GM12878 (cell line): ENCODE results near the gene AKR1C3. TPM values are rescaled to one million over a fixed set of nuclear protein-coding genes. Genes with fewer than 3 reads are reported as not detected.

Experiments used
- ATAC-seq: fragments of 200-7000 bp; cut with Tn5 transposase; 3 replicates; pipeline ENCODE4 v1.9.1; 2020; ENCODE audit warnings: mild to moderate bottlenecking, moderate library complexity
- BruUV-seq: library from RNA; stranded (reverse); fragments of 400-500 nt; replicated peaks from 2 replicates; lab custom pipeline; 2021; lab: Mats Ljungman, UMichigan
- CTCF ChIA-PET: fragments of 300-600 bp; sonication (Branson Sonifier 250); formaldehyde crosslinking; extraction: SDS; loops from one replicate; lab custom pipeline; 2021; ENCODE audit warnings: inconsistent platforms; lab: Yijun Ruan, JAX
- POLR2A ChIA-PET: fragments of 350-600 bp; formaldehyde crosslinking; extraction: SDS; loops from one replicate; lab custom pipeline; 2021; ENCODE audit warnings: inconsistent platforms; lab: Charles Lee
- RAD21 ChIA-PET: fragments of 300-600 bp; sonication (Branson Sonifier 250); formaldehyde crosslinking; loops from one replicate; lab custom pipeline; 2023; ENCODE audit warnings: antibody characterized with exemption; ENCODE audit not compliant: unreplicated experiment; lab: Charles Lee
- SMC1A ChIA-PET: fragments of 300-600 bp; sonication (Branson Sonifier 250); formaldehyde crosslinking; loops from one replicate; lab custom pipeline; 2023; ENCODE audit not compliant: unreplicated experiment, uncharacterized antibody; lab: Charles Lee
- DNase-seq: peaks from one replicate; pipeline ENCODE4 v3.0.0-alpha.2; 2011; ENCODE audit warnings: low read depth, low spot score
- FAIRE-seq: peaks from 3 replicates; lab custom pipeline; 2011; peaks lifted over from hg19 to GRCh38; lab: Jason Lieb, UNC
- H2AFZ ChIP-seq: 2 replicates; pipeline ENCODE4 v1.6.0; 2011; ENCODE audit warnings: low read depth, low read length, control low read depth; ENCODE audit not compliant: control insufficient read depth
- H3K27ac ChIP-seq: 2 replicates; pipeline ENCODE4 v1.5.1; 2011; ENCODE audit warnings: control low read depth; ENCODE audit not compliant: control insufficient read depth, insufficient read depth
- H3K27me3 ChIP-seq, 2 experiments: replicated peaks in 1 of 2; 2 replicates each; pipeline versions ENCODE4 v1.6.0 to v1.6.1; 2011; ENCODE audit warnings: low read length in 1 of 2; ENCODE audit not compliant: control insufficient read depth in 2 of 2, insufficient read depth in 2 of 2
- H3K36me3 ChIP-seq, 2 experiments: 2 replicates each; pipeline ENCODE4 v1.5.1; 2011; ENCODE audit warnings: low read length in 1 of 2; ENCODE audit not compliant: control insufficient read depth in 2 of 2, insufficient read depth in 2 of 2
- H3K4me1 ChIP-seq: 2 replicates; pipeline ENCODE4 v1.6.1; 2011; ENCODE audit warnings: mild to moderate bottlenecking, low read length, moderate library complexity, mixed read lengths; ENCODE audit not compliant: control insufficient read depth, insufficient read depth
- H3K4me2 ChIP-seq: 2 replicates; pipeline ENCODE4 v1.6.0; 2011; ENCODE audit warnings: control low read depth; ENCODE audit not compliant: control insufficient read depth, insufficient read depth
- H3K4me3 ChIP-seq: fragments of 200-600 bp; sonication (generic); 2 replicates; pipeline ENCODE4 v1.5.1; 2016
- H3K79me2 ChIP-seq: 2 replicates; pipeline ENCODE4 v1.6.0; 2011; ENCODE audit warnings: low read length; ENCODE audit not compliant: control insufficient read depth, insufficient read depth
- H3K9ac ChIP-seq: 2 replicates; pipeline ENCODE4 v1.8.0; 2011; ENCODE audit warnings: low read length, control low read depth, mixed read lengths; ENCODE audit not compliant: control insufficient read depth, insufficient read depth
- H3K9me3 ChIP-seq: replicated peaks from 3 replicates; pipeline ENCODE4 v1.5.1; 2011; ENCODE audit warnings: mild to moderate bottlenecking, low read length; ENCODE audit not compliant: control insufficient read depth, insufficient read depth
- H4K20me1 ChIP-seq: 2 replicates; pipeline ENCODE4 v1.6.0; 2011; ENCODE audit not compliant: control insufficient read depth, insufficient read depth
- BRCA1 ChIP-seq: IDR thresholded peaks from 2 replicates; pipeline ENCODE4 v1.6.1; 2011; ENCODE audit warnings: low read depth, low read length, improper control_type of control experiment
- CEBPZ ChIP-seq: fragments of 150-350 bp; IDR thresholded peaks from 2 replicates; pipeline ENCODE4 v1.6.1; 2016; ENCODE audit warnings: low read depth, low read length
- EED ChIP-seq: sonication (generic); IDR thresholded peaks from 2 replicates; pipeline ENCODE4 v1.6.1; 2016; ENCODE audit warnings: antibody characterized with exemption, low read depth
- HDAC2 ChIP-seq: fragments of 200-600 bp; sonication (generic); IDR thresholded peaks from 2 replicates; pipeline ENCODE4 v1.6.1; 2017
- IKZF2 ChIP-seq, 2 experiments: fragments of 450-650 bp; IDR thresholded peaks; 2 replicates each; pipeline ENCODE4 v1.6.1; 2017; ENCODE audit warnings: mild to moderate bottlenecking in 2 of 2, moderate library complexity in 2 of 2
- JUND ChIP-seq: IDR thresholded peaks from 2 replicates; pipeline ENCODE4 v1.6.1; 2012; ENCODE audit warnings: low read depth, mild to moderate bottlenecking, low read length, improper control_type of control experiment, moderate library complexity
- NFXL1 ChIP-seq: fragments of 450-650 bp; IDR thresholded peaks from 2 replicates; pipeline ENCODE4 v1.6.1; 2017; ENCODE audit warnings: antibody characterized with exemption, mild to moderate bottlenecking, borderline replicate concordance
- PML ChIP-seq: IDR thresholded peaks from 2 replicates; pipeline ENCODE4 v1.6.1; 2012; ENCODE audit warnings: low read length, inconsistent platforms
- SUPT20H ChIP-seq: IDR thresholded peaks from 2 replicates; pipeline ENCODE4 v1.6.1; 2011; ENCODE audit warnings: low read depth, mild to moderate bottlenecking, low read length, moderate library complexity, borderline replicate concordance; ENCODE audit not compliant: control insufficient read depth
- USF2 ChIP-seq: IDR thresholded peaks from 2 replicates; pipeline ENCODE4 v1.6.1; 2011; ENCODE audit warnings: low read depth, low read length, improper control_type of control experiment, borderline replicate concordance
- WGBS: methylation state at CpG from one replicate; pipeline ENCODE4 v1.1.6; 2016; ENCODE audit warnings: low lambda C conversion rate; ENCODE audit not compliant: insufficient replicate concordance, insufficient coverage; ENCODE audit errors: missing lambda C conversion rate; 5-methylcytosine and 5-hydroxymethylcytosine counted together
- in situ Hi-C: fragments of 300-500 bp; cut with MboI; formaldehyde crosslinking; loops from 9 replicates; pipeline ENCODE4 v1.14.3; 2018; ENCODE audit warnings: mixed read lengths
- intact Hi-C: fragments of 100-400 bp; cut with micrococcal nuclease; formaldehyde crosslinking; loops from one replicate; pipeline ENCODE4 v1.14.2; 2022; ENCODE audit not compliant: unreplicated experiment
- polyA plus RNA-seq, 11 experiments: library from polyadenylated mRNA; depleted of rRNA in 4 of 11; unstranded in 6 of 11; stranded (reverse) in 5 of 11; fragments of >200 nt; fragmentation: Nextera tagmentation in 4 of 11; fragmentation: Illumina TruSeq in 1 of 11; extraction: Ambion mirVana in 4 of 11; extraction: Trizol in 1 of 11; gene quantifications; 1 replicate in 1 of 11; 2 replicates in 10 of 11; pipeline versions ENCODE4 v1.2.1 to v1.2.3, GENCODE V29; 2011 to 2016; ENCODE audit warnings: inconsistent platforms in 2 of 11, missing spikeins in 2 of 11, low read depth in 1 of 11
- total RNA-seq, 4 experiments: library from RNA; depleted of rRNA in 3 of 4; stranded (reverse); fragments of >200 nt in 3 of 4; fragmentation: Illumina TruSeq in 1 of 4; extraction: Trizol in 1 of 4; gene quantifications; 2 replicates each; pipeline versions ENCODE4 v1.2.1 to v1.2.3, GENCODE V29; 2013 to 2021

AKR1C3 gene
- total and polyA plus RNA-seq, 10 of the 15 experiments (the other 5 are each of a cell fraction or from before 2014, with no cell fraction given), result 0.26 to 0.35 TPM; not detected in 8

GRCh38 chr10:5095687-5096086 is 1.5 kb downstream of the AKR1C3 start:
- WGBS, result 1% methylated on average over 4 of the region's 4 CpGs

More at GRCh38 chr10:5095687-5096086, 1.5 kb downstream of the AKR1C3 start:
- ChIA-PET CTCF (no interaction called here), SMC1A (no interaction called here), POLR2A (no interaction called here), RAD21 (no interaction called here)
- Histone ChIP-seq H3K27me3 (no peaks in the 10 kb centered on the region), H3K4me2 (no peak overlapping the region), H3K9ac (no peak overlapping the region), H3K9me3 (no peaks in the 10 kb centered on the region), H3K36me3 (no peaks in the 10 kb centered on the region), H3K27ac (no peak overlapping the region), H4K20me1 (no peaks in the 10 kb centered on the region), H3K79me2 (no peaks in the 10 kb centered on the region), H3K4me3 (no peak overlapping the region), H2AFZ (no peak overlapping the region), H3K4me1 (no peaks in the 10 kb centered on the region)
- no peak for FAIRE-seq
- intact Hi-C loops, result loop anchor here (10.0 kb wide), 1 partner anchor 251 kb away; no protein-coding TSS in a partner anchor
- BruUV-seq, result no TSS peak
- TF ChIP-seq CEBPZ (no peak), HDAC2 (no peak), PML (no peak), JUND (no peak), NFXL1 (no peak), SUPT20H (no peak), BRCA1 (no peak), EED (no peak), IKZF2 (IDR thresholded peaks at IDR 0.05) (no peak), USF2 (no peak)
- ATAC-seq, result no peak
- in situ Hi-C loops, result no loop called here
- no peak for DNase-seq
